Prostate gland (tissue), 2 donors: Measurements from ENCODE around the gene AACS.

Experiments used
- CTCF ChIP-seq, 4 experiments: fragments of 200-600 bp in 2 of 4; fragments of 450-650 bp in 2 of 4; sonication (generic) in 2 of 4; IDR thresholded peaks; 1 replicate in 3 of 4; 2 replicates in 1 of 4; pipeline ENCODE4 v1.5.1; 2016 to 2019; ENCODE audit warnings: antibody characterized with exemption in 4 of 4, mild to moderate bottlenecking in 2 of 4, moderate library complexity in 2 of 4
- POLR2A ChIP-seq: fragments of 450-650 bp; IDR thresholded peaks from one replicate; pipeline ENCODE4 v1.6.1; 2016; ENCODE audit warnings: antibody characterized with exemption, mild to moderate bottlenecking
- POLR2AphosphoS5 ChIP-seq: sonication (generic); formaldehyde crosslinking; IDR thresholded peaks from one replicate; pipeline ENCODE4 v1.6.1; 2017; ENCODE audit warnings: antibody characterized with exemption

- TF ChIP-seq POLR2A: no peak
- TF ChIP-seq CTCF (IDR thresholded peaks at IDR 0.05): no peak
- no peak for TF ChIP-seq POLR2AphosphoS5
Measured at GRCh38 chr12:125180144-125180543, 114.9 kb downstream of the AACS start.
